Measurements from ENCODE around the gene PTGER1. TPM values are rescaled to one million over a fixed set of nuclear protein-coding genes. Genes with fewer than 3 reads are reported as not detected.
A peak's percentile ranks its signal among the peaks of the same experiment; 100 is the strongest.

PTGER1 gene
- total RNA-seq, 1 experiment from 2014 or later = 2.2 TPM

DNA sequence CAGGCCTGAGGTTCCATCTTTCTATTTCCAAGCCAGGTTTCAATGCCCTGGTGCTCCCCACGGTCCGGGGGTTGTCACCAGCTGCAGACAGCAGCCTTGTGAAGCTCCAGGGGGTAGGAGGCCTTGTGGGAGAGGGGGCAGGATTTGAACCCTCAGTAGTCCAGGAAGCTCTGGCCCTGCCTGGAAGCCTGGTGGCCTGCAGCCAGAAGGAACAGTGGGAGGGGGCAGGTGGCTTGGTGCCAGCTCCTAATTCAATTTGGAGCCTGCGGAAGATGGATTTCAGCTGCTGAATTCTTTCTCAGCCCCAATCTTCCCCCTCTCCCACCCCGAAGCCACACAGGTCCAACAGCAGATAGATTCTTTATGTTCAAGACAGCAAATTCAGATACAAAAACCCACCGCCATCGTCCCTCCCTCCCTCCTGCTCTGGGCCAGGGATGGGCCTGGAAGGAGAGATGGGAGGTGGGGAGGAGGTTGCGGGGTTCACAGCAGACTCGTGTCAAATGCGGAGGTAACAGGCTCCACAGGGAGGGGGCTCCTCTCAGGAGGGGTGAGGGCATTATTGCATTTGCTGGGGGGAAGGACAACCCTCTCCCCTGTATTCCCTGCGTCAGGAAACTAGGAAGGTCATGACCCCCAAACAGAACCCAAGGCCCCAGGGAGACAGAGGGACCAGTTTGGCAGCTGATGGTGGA, 2.4 kb upstream of the PTGER1 start:
- DNase-seq (ENCODE audit: low read depth, low spot score) (no peak), ATAC-seq (no peak)
- in situ Hi-C loops (cut with HindIII; ENCODE audit: low pct_unique_long_range_greater_than_20kb, low sequenced_read_pairs) = no loop called here
- CTCF ChIA-PET = no interaction called here
- no peak overlapping the region for H3K4me3 ChIP-seq (ENCODE audit: low read depth in 2 of 2, low read length in 2 of 2)
- H3K27me3 ChIP-seq (ENCODE audit: control insufficient read depth, insufficient read depth, low read length) = no peaks in the 10 kb centered on the region
- peaks cover 24% of the 10 kb centered on the region for H3K4me1 ChIP-seq (ENCODE audit: control insufficient read depth, insufficient read depth, low read length)
- no peaks in the 10 kb centered on the region; the same call in 1 of the 2 replicates for H3K36me3 ChIP-seq (ENCODE audit: control insufficient read depth, insufficient read depth, low read length)
- H3K27ac ChIP-seq (ENCODE audit: low read length) = peak overlapping the region; percentile 21; the same call in 1 of the 2 replicates
- no TSS peak for BruUV-seq (replicated peaks)
- POLR2A ChIA-PET = interaction anchor here (0.5 kb wide), 1 partner anchor 607 kb away, joined by 4 read pairs; no protein-coding TSS in a partner anchor
- intact Hi-C loops (cut with micrococcal nuclease; ENCODE audit: unreplicated experiment) = no loop called here
- H3K9me3 ChIP-seq (ENCODE audit: control insufficient read depth, insufficient read depth, low read depth, low read length) = no peaks in the 10 kb centered on the region
- no peak for TF ChIP-seq SIN3A (IDR thresholded peaks at IDR 0.05; ENCODE audit: borderline replicate concordance, insufficient read depth, low read depth, low read length)
- no peak for TF ChIP-seq TCF7L2 (IDR thresholded peaks at IDR 0.05; ENCODE audit: low read depth, low read length)
- no peak for TF ChIP-seq POLR2AphosphoS5 (IDR thresholded peaks at IDR 0.05; ENCODE audit: low read depth, low read length)
- TF ChIP-seq, protein P1, sequence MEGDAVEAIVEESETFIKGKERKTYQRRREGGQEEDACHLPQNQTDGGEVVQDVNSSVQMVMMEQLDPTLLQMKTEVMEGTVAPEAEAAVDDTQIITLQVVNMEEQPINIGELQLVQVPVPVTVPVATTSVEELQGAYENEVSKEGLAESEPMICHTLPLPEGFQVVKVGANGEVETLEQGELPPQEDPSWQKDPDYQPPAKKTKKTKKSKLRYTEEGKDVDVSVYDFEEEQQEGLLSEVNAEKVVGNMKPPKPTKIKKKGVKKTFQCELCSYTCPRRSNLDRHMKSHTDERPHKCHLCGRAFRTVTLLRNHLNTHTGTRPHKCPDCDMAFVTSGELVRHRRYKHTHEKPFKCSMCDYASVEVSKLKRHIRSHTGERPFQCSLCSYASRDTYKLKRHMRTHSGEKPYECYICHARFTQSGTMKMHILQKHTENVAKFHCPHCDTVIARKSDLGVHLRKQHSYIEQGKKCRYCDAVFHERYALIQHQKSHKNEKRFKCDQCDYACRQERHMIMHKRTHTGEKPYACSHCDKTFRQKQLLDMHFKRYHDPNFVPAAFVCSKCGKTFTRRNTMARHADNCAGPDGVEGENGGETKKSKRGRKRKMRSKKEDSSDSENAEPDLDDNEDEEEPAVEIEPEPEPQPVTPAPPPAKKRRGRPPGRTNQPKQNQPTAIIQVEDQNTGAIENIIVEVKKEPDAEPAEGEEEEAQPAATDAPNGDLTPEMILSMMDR (IDR thresholded peaks at IDR 0.05) = no peak
- TF ChIP-seq, protein P2, sequence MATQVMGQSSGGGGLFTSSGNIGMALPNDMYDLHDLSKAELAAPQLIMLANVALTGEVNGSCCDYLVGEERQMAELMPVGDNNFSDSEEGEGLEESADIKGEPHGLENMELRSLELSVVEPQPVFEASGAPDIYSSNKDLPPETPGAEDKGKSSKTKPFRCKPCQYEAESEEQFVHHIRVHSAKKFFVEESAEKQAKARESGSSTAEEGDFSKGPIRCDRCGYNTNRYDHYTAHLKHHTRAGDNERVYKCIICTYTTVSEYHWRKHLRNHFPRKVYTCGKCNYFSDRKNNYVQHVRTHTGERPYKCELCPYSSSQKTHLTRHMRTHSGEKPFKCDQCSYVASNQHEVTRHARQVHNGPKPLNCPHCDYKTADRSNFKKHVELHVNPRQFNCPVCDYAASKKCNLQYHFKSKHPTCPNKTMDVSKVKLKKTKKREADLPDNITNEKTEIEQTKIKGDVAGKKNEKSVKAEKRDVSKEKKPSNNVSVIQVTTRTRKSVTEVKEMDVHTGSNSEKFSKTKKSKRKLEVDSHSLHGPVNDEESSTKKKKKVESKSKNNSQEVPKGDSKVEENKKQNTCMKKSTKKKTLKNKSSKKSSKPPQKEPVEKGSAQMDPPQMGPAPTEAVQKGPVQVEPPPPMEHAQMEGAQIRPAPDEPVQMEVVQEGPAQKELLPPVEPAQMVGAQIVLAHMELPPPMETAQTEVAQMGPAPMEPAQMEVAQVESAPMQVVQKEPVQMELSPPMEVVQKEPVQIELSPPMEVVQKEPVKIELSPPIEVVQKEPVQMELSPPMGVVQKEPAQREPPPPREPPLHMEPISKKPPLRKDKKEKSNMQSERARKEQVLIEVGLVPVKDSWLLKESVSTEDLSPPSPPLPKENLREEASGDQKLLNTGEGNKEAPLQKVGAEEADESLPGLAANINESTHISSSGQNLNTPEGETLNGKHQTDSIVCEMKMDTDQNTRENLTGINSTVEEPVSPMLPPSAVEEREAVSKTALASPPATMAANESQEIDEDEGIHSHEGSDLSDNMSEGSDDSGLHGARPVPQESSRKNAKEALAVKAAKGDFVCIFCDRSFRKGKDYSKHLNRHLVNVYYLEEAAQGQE (IDR thresholded peaks at IDR 0.05; ENCODE audit: insufficient read depth in 1 of 2, low read depth in 2 of 2, low read length in 1 of 2) = no peak

DNA sequence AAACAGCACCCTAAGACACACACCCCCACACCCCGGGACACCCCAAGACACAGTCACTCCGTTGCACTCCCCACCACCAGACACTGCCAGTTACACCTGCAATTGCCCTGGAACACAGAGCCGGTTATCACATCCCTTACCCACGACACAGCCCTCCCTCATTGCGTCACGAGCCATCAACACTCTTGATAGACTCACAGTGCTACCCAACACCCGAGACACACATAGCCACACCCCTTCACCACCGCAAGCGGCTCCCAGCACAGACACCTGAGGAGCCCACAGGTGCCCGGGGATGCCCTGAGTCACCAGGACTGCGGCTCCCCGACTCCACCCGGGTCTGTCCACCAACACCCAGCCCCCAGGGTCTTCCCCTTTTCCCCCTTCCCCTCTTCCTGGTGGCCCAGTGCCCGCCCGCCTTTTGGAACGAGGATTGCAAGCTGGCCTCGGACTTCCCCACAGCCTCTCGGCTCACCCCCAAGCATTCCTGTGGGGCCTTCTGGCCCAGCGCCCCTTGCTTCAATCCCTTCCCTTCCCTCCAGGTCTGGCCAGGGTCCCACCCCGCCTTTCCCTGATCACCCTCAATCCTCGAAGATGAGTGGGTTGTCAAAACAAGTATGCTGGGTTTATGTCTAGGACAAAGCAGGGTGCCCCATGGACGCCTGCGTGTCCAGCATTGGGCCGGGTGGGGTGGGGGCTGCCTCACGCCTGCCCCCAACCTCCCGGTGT, 1.7 kb upstream of the PTGER1 start:
- ATAC-seq (peak; percentile 67), DNase-seq (ENCODE audit: low read depth, low spot score) (no peak)
- intact Hi-C loops (cut with micrococcal nuclease; ENCODE audit: unreplicated experiment) (no loop called here), in situ Hi-C loops (cut with HindIII; ENCODE audit: low pct_unique_long_range_greater_than_20kb, low sequenced_read_pairs) (no loop called here)
- CTCF ChIA-PET = no interaction called here
- peak overlapping the region; percentile 54 for H3K27ac ChIP-seq (ENCODE audit: low read length)
- H3K27me3 ChIP-seq (ENCODE audit: control insufficient read depth, insufficient read depth, low read length) = no peaks in the 10 kb centered on the region
- POLR2A ChIA-PET = no interaction called here
- peak overlapping the region in 1 of 2 experiments; percentile 4; a peak in 1 of 4 replicates for H3K4me3 ChIP-seq (ENCODE audit: low read depth in 2 of 2, low read length in 2 of 2)
- H3K4me1 ChIP-seq (ENCODE audit: control insufficient read depth, insufficient read depth, low read length) = peaks cover 27% of the 10 kb centered on the region
- no peaks in the 10 kb centered on the region; the same call in 1 of the 2 replicates for H3K36me3 ChIP-seq (ENCODE audit: control insufficient read depth, insufficient read depth, low read length)
- no TSS peak for BruUV-seq (replicated peaks)
- no peaks in the 10 kb centered on the region for H3K9me3 ChIP-seq (ENCODE audit: control insufficient read depth, insufficient read depth, low read depth, low read length)
- TF ChIP-seq POLR2AphosphoS5 (IDR thresholded peaks at IDR 0.05; ENCODE audit: low read depth, low read length) (no peak; the same call in 1 of the 2 replicates), TCF7L2 (IDR thresholded peaks at IDR 0.05; ENCODE audit: low read depth, low read length) (no peak)
- TF ChIP-seq, protein P1 (IDR thresholded peaks at IDR 0.05) = no peak
- TF ChIP-seq, protein P2 (IDR thresholded peaks at IDR 0.05; ENCODE audit: insufficient read depth in 1 of 2, low read depth in 2 of 2, low read length in 1 of 2) = no peak
